ENCODE measurements around the gene PTMA. TPM values are rescaled to one million over a fixed set of nuclear protein-coding genes. Genes with fewer than 3 reads are reported as not detected.

Gene PTMA
- total and polyA plus RNA-seq, 5 donors from 2014 or later = 1,458 to 2,131 (median 2,011) TPM

DNA sequence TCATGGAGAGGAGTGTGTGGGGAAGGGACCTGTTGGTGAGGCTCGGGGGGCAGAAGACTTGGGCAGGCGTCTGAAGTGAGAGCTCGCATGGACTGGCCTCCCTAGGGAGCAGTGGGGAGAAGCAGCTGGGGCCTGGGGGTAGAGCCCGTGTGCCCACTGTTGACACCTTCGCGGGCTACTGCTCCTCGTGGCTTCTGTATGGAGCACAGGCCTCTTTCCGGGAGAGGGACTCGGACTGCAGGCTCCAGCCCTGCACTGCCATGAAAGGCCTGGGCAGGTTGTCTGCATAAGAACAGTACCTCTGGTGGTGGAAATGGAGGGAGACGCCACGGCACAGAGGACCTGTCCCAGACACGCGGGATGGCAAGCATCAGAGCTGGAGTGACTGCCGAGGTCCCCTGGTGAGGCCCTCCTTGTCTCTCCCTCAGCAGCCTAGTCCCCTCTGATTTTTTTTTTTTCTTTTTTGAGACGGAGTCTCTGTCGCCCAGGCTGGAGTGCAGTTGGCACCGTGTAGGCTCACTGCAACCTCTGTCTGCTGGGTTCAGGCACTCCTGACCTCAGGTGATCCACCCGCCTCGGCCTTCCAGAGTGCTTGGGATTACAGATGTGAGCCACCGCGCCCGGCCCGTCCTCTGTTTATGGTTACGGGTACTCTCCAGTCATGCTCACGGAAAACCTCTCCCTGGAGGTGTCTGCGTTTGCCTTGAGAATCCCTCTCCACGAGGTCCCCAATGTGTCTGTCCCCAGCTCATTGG, 44.7 kb upstream of the PTMA start:
- no peak for DNase-seq
- H3K4me1 Mint-ChIP-seq = peaks cover 0 to 31% (median 17%) of the 10 kb centered on the region in 4 donors
- no peak for ATAC-seq (ENCODE audit: low read depth in 2 of 2)

DNA sequence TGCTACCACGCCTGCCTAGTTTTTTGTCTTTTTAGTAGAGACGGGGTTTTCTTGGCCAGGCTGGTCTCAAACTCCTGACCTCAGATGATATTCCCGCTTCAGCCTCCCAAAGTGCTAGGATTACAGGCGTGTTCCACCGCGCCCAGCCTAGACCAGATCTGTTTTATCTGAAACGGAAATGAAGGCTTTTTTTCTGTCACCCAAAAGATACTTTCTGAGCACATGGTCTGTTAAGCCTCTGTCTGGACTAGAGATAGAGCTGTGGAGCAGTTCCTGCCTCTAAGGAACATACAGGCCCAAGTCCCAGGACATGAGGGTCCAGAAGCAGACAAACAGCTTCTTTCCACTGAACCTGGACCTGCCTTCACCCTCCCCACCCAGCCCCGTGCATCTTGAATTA, 43.6 kb upstream of the PTMA start:
- Histone ChIP-seq H3K4me3 (ENCODE audit: low read depth, low read length) (no peak overlapping the region), H3K9me3 (ENCODE audit: control insufficient read depth in 2 of 2, low read length in 2 of 2) (no peaks in the 10 kb centered on the region), H3K27ac (ENCODE audit: insufficient read depth, low read length, poor library complexity, severe bottlenecking) (no peak overlapping the region), H3K27me3 (ENCODE audit: control insufficient read depth, insufficient read depth, low read length) (no peaks in the 10 kb centered on the region), H3K4me1 (ENCODE audit: control insufficient read depth, insufficient read depth, low read length, poor library complexity, severe bottlenecking) (peaks cover 17% of the 10 kb centered on the region), H3K36me3 (ENCODE audit: control insufficient read depth, insufficient read depth, low read length) (no peaks in the 10 kb centered on the region)
- Mint-ChIP-seq H3K9me3 (peaks cover 0 to 4% (median 0%) of the 10 kb centered on the region in 7 donors), H3K36me3 (no peaks in the 10 kb centered on the region), H3K27me3 (peaks cover 5% of the 10 kb centered on the region), H3K27ac (peak overlapping the region in 1 of 3 donors; percentile 59), H3K4me3 (peak overlapping the region in 2 of 4 donors; percentile 41 to 51), H3K4me1 (peaks cover 0 to 31% (median 14%) of the 10 kb centered on the region in 4 donors)
- ATAC-seq (ENCODE audit: low read depth in 2 of 2) (no peak), DNase-seq (no peak)

More for the DNA sequence above, 44.7 kb upstream of the PTMA start:
- H3K4me1 ChIP-seq (ENCODE audit: control insufficient read depth, insufficient read depth, low read length, poor library complexity, severe bottlenecking) = peaks cover 17% of the 10 kb centered on the region
- no peaks in the 10 kb centered on the region for H3K27me3 ChIP-seq (ENCODE audit: control insufficient read depth, insufficient read depth, low read length)
- Mint-ChIP-seq H3K27me3 (peaks cover 5% of the 10 kb centered on the region), H3K4me3 (peak overlapping the region in 3 of 4 donors; percentile 41 to 88 (median 86)), H3K9me3 (peaks cover 0 to 4% (median 0%) of the 10 kb centered on the region in 7 donors), H3K36me3 (no peaks in the 10 kb centered on the region), H3K27ac (peak overlapping the region; percentile 98)
- no peaks in the 10 kb centered on the region for H3K36me3 ChIP-seq (ENCODE audit: control insufficient read depth, insufficient read depth, low read length)
- H3K9me3 ChIP-seq (ENCODE audit: control insufficient read depth in 2 of 2, low read length in 2 of 2) = no peaks in the 10 kb centered on the region
- H3K27ac ChIP-seq (ENCODE audit: insufficient read depth, low read length, poor library complexity, severe bottlenecking) = no peak overlapping the region
- no peak overlapping the region for H3K4me3 ChIP-seq (ENCODE audit: low read depth, low read length)

DNA sequence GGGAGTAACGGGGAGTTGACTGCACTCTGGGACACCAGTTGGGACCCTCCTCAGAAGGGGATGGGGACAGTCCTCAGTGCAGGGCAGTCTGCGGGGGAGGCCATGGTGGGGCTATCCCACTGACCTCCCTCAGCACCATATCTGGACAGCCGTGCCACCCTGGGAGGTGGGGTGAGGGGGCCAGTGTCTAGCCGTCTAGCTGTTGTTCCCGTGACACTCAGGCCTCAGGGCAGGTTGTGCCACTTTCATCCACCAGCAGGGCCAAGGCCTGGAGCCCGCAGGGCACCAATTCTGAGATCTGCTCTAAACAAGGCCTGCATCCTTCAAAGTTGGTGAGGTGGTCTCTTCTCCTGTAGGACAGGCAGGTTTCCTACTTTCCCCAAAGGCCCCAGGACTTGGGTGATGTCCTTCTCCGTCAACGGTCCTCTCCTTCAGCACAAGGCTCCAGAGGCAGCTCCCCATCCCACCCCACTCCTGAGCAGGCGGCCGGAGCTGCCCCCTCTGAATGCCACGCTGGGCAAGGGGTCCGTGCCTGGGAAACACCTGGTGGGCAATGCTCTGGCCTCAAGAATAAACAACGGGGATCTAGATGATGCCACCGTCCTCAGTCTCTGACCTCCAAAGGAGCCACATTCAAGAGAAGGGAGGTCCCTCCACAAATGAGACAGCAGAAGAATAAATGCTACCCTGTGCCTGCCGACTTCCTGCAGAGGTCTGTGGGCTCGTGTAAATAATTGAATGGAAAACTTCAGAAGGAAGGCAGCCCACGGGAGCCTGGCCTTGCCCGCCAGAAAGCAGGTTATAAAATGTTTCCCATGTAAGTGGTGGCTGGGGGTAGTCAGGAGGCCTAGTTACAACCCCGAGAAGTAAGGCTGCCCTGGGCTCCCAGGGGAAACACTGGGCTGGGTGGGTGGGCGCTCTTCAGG, 42.8 kb upstream of the PTMA start:
- H3K4me3 ChIP-seq (ENCODE audit: low read depth, low read length) = no peak overlapping the region
- peaks cover 17% of the 10 kb centered on the region for H3K4me1 ChIP-seq (ENCODE audit: control insufficient read depth, insufficient read depth, low read length, poor library complexity, severe bottlenecking)
- no peaks in the 10 kb centered on the region for H3K27me3 ChIP-seq (ENCODE audit: control insufficient read depth, insufficient read depth, low read length)
- H3K27me3 Mint-ChIP-seq = peaks cover 9% of the 10 kb centered on the region
- peak overlapping the region in 1 of 3 donors; percentile 68 for H3K27ac Mint-ChIP-seq
- H3K9me3 ChIP-seq (ENCODE audit: control insufficient read depth in 2 of 2, low read length in 2 of 2) = no peaks in the 10 kb centered on the region
- peaks cover 0 to 31% (median 13%) of the 10 kb centered on the region in 4 donors for H3K4me1 Mint-ChIP-seq
- ATAC-seq (ENCODE audit: low read depth in 2 of 2) (no peak), DNase-seq (no peak)
- no peak overlapping the region for H3K4me3 Mint-ChIP-seq
- H3K27ac ChIP-seq (ENCODE audit: insufficient read depth, low read length, poor library complexity, severe bottlenecking) = no peak overlapping the region
- no peaks in the 10 kb centered on the region for H3K36me3 Mint-ChIP-seq
- H3K36me3 ChIP-seq (ENCODE audit: control insufficient read depth, insufficient read depth, low read length) = no peaks in the 10 kb centered on the region
- peaks cover 0 to 4% (median 0%) of the 10 kb centered on the region in 7 donors for H3K9me3 Mint-ChIP-seq

DNA sequence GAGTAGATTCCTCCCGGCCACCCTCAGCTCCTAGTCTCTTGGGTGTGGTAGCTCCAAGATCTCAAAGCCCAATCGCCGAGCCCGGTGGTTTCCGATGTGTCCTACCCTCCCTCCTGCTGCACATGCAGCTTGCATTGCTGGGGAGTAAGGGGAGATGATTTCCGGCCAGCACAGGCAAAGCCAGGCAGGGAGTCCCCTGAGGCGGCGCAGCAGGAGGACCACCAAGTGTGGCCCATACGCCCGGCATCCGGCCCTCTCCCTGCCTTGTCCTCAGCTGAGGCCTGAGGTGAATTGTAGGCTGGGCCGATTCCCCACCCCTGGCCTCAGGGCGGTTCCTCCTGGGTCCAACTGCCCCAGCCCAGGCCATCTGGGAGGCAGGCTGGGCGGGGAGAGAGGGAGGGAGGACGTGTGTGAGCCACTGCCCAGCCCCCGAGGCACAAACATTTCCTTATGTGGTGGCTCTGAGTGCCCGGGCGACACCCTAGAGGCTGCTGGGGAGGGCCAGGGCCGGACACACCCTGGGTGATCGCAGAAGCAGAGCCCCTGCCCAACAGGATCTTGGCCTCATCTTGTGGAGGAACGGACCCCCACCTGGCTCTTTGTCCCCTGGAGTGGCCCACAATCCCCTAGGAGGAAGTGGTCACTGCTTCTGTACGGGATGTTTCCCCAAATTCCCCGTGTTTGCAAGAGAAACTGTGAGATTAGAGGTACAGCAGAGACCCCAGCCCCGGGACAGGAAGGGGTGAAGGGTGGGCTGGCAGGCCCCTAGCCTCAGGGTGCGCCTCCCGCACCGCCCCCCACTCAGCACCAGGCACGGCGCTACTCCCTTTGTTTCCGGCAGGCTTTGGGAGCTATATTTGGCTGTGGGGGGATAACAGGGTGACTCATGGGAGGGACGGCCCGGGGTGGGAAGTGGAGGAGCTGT, 41.9 kb upstream of the PTMA start:
- Mint-ChIP-seq H3K4me1 (peaks cover 0 to 24% (median 11%) of the 10 kb centered on the region in 4 donors), H3K27ac (no peak overlapping the region)
- peak in 1 of 3 donors; percentile 50 for DNase-seq

DNA sequence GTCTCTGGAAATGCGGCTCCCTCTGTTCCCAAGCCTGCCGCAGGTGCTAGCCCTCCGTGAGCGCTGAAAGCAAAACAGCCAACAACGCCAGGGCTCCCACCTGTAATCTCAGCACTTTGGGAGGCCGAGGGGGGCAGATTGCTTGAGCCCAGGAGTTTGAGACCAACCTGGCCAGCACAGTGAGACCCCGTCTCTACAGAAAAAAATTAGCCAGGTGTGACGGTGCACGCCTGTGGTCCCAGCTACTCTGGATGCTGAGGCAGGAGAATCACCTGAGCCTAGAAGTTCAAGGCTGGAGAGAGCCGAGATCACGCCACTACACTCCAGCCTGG, 41.3 kb upstream of the PTMA start:
- H3K27me3 ChIP-seq (ENCODE audit: control insufficient read depth, insufficient read depth, low read length) = no peaks in the 10 kb centered on the region
- no peaks in the 10 kb centered on the region for H3K9me3 ChIP-seq (ENCODE audit: control insufficient read depth in 2 of 2, low read length in 2 of 2)
- no peak for DNase-seq
- H3K27ac Mint-ChIP-seq = peak overlapping the region in 1 of 3 donors; percentile 63
- no peak overlapping the region for H3K27ac ChIP-seq (ENCODE audit: insufficient read depth, low read length, poor library complexity, severe bottlenecking)
- H3K36me3 Mint-ChIP-seq = no peaks in the 10 kb centered on the region
- peaks cover 0 to 4% (median 0%) of the 10 kb centered on the region in 7 donors for H3K9me3 Mint-ChIP-seq
- peaks cover 5% of the 10 kb centered on the region for H3K4me1 ChIP-seq (ENCODE audit: control insufficient read depth, insufficient read depth, low read length, poor library complexity, severe bottlenecking)
- H3K4me3 ChIP-seq (ENCODE audit: low read depth, low read length) = no peak overlapping the region
- peaks cover 4% of the 10 kb centered on the region for H3K27me3 Mint-ChIP-seq
- no peak for ATAC-seq (ENCODE audit: low read depth in 2 of 2)
- peaks cover 0 to 18% (median 6%) of the 10 kb centered on the region in 4 donors for H3K4me1 Mint-ChIP-seq
- H3K4me3 Mint-ChIP-seq = no peak overlapping the region
- no peaks in the 10 kb centered on the region for H3K36me3 ChIP-seq (ENCODE audit: control insufficient read depth, insufficient read depth, low read length)

More for the DNA sequence above, 41.9 kb upstream of the PTMA start:
- Histone ChIP-seq H3K4me1 (ENCODE audit: control insufficient read depth, insufficient read depth, low read length, poor library complexity, severe bottlenecking) (peaks cover 10% of the 10 kb centered on the region), H3K27ac (ENCODE audit: insufficient read depth, low read length, poor library complexity, severe bottlenecking) (no peak overlapping the region), H3K36me3 (ENCODE audit: control insufficient read depth, insufficient read depth, low read length) (no peaks in the 10 kb centered on the region), H3K27me3 (ENCODE audit: control insufficient read depth, insufficient read depth, low read length) (no peaks in the 10 kb centered on the region), H3K9me3 (ENCODE audit: control insufficient read depth in 2 of 2, low read length in 2 of 2) (no peaks in the 10 kb centered on the region), H3K4me3 (ENCODE audit: low read depth, low read length) (no peak overlapping the region)
- Mint-ChIP-seq H3K27me3 (peaks cover 7% of the 10 kb centered on the region), H3K4me3 (no peak overlapping the region), H3K36me3 (no peaks in the 10 kb centered on the region), H3K9me3 (peaks cover 0 to 4% (median 0%) of the 10 kb centered on the region in 7 donors)
- no peak for ATAC-seq (ENCODE audit: low read depth in 2 of 2)

DNA sequence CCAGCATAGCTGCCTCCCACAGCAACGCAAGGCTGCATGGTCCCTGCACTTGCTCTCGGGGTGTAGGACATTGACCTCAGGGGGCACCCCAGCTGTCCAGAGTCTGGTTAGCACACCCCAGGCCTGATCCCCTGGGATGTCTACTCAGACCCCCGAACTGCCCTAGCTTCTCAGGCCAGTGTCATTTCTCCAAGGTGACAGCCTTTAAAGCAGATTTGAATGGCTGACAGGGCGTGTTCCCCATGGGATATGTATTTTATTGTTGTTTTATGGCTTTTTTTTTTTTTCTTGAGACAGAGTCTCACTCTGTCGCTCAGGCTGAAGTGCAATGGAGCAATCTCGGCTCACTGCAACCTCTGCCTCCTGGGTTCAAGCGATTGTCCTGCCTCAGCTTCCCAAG, 40.8 kb upstream of the PTMA start:
- Histone ChIP-seq H3K36me3 (ENCODE audit: control insufficient read depth, insufficient read depth, low read length) (no peaks in the 10 kb centered on the region), H3K4me1 (ENCODE audit: control insufficient read depth, insufficient read depth, low read length, poor library complexity, severe bottlenecking) (peaks cover 4% of the 10 kb centered on the region), H3K27ac (ENCODE audit: insufficient read depth, low read length, poor library complexity, severe bottlenecking) (no peak overlapping the region), H3K9me3 (ENCODE audit: control insufficient read depth in 2 of 2, low read length in 2 of 2) (no peaks in the 10 kb centered on the region), H3K27me3 (ENCODE audit: control insufficient read depth, insufficient read depth, low read length) (no peaks in the 10 kb centered on the region), H3K4me3 (ENCODE audit: low read depth, low read length) (no peak overlapping the region)
- DNase-seq = no peak
- no peak for ATAC-seq (ENCODE audit: low read depth in 2 of 2)
- H3K27me3 Mint-ChIP-seq = peaks cover 4% of the 10 kb centered on the region
- peaks cover 0 to 4% (median 0%) of the 10 kb centered on the region in 7 donors for H3K9me3 Mint-ChIP-seq
- H3K36me3 Mint-ChIP-seq = no peaks in the 10 kb centered on the region
- H3K4me3 Mint-ChIP-seq = no peak overlapping the region
- H3K4me1 Mint-ChIP-seq = peaks cover 0 to 14% (median 5%) of the 10 kb centered on the region in 4 donors
- H3K27ac Mint-ChIP-seq = no peak overlapping the region

DNA sequence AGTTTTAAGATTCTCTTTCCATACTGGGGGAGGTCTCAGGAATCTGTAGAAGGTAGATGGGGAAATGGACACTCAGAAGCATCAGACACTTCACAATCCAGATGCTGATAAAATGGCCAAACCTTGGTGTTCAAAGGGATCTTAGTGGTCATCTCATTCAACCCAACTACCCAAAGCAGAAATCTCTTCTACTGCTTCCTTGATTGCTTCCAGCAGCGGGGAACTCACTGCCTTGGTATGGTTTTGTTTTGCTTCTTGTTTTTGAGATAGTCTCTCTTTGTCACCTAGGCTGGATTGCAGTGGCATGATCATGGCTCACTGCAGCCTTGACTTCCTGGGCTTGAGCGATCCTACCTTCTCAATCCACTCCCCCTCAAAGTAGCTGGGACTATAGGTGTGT, 39.3 kb upstream of the PTMA start:
- ATAC-seq (ENCODE audit: low read depth in 2 of 2) = no peak
- Mint-ChIP-seq H3K27me3 (peaks cover 4% of the 10 kb centered on the region), H3K9me3 (no peaks in the 10 kb centered on the region), H3K4me3 (no peak overlapping the region), H3K27ac (peak overlapping the region in 1 of 3 donors; percentile 38), H3K4me1 (peaks cover 0 to 7% (median 2%) of the 10 kb centered on the region in 4 donors), H3K36me3 (no peaks in the 10 kb centered on the region)
- Histone ChIP-seq H3K27me3 (ENCODE audit: control insufficient read depth, insufficient read depth, low read length) (no peaks in the 10 kb centered on the region), H3K9me3 (ENCODE audit: control insufficient read depth in 2 of 2, low read length in 2 of 2) (no peaks in the 10 kb centered on the region), H3K4me1 (ENCODE audit: control insufficient read depth, insufficient read depth, low read length, poor library complexity, severe bottlenecking) (no peaks in the 10 kb centered on the region), H3K4me3 (ENCODE audit: low read depth, low read length) (no peak overlapping the region), H3K36me3 (ENCODE audit: control insufficient read depth, insufficient read depth, low read length) (no peaks in the 10 kb centered on the region), H3K27ac (ENCODE audit: insufficient read depth, low read length, poor library complexity, severe bottlenecking) (no peak overlapping the region)
- DNase-seq = no peak
